H9 (cell line): ENCODE results near the gene FGF9. TPM values are rescaled to one million over a fixed set of nuclear protein-coding genes. Genes with fewer than 3 reads are reported as not detected.

Source experiments
- DNase-seq: peaks from one replicate; pipeline ENCODE4 v3.0.0-alpha.2; 2017
- H2AFZ ChIP-seq: one replicate; pipeline ENCODE4 v1.6.1; 2013; ENCODE audit warnings: mild to moderate bottlenecking, low read length, control low read depth, moderate library complexity
- H2AK5ac ChIP-seq: 2 replicates; pipeline ENCODE4 v1.6.1; 2013; ENCODE audit warnings: low read length, control low read depth, mixed read lengths; ENCODE audit not compliant: insufficient read length
- H2BK120ac ChIP-seq: one replicate; pipeline ENCODE4 v1.6.1; 2013; ENCODE audit warnings: low read depth, mild to moderate bottlenecking, low read length, control low read depth, inconsistent platforms; ENCODE audit not compliant: poor library complexity, severe bottlenecking
- H2BK12ac ChIP-seq: 2 replicates; pipeline ENCODE4 v1.6.1; 2013; ENCODE audit warnings: low read length, control low read depth, mixed read lengths, low read depth; ENCODE audit not compliant: insufficient read length
- H2BK15ac ChIP-seq: 2 replicates; pipeline ENCODE4 v1.6.1; 2013; ENCODE audit warnings: low read depth, low read length, control low read depth
- H2BK20ac ChIP-seq: one replicate; pipeline ENCODE4 v1.6.1; 2013; ENCODE audit warnings: low read depth, mild to moderate bottlenecking, low read length, control low read depth, inconsistent platforms; ENCODE audit not compliant: poor library complexity, severe bottlenecking
- H2BK5ac ChIP-seq: 2 replicates; pipeline ENCODE4 v1.6.1; 2013; ENCODE audit warnings: low read length, control low read depth, mixed read lengths; ENCODE audit not compliant: insufficient read length
- H3K14ac ChIP-seq: 2 replicates; pipeline ENCODE4 v1.6.1; 2013; ENCODE audit warnings: low read length, control low read depth; ENCODE audit not compliant: insufficient read depth
- H3K18ac ChIP-seq: 2 replicates; pipeline ENCODE4 v1.6.1; 2013; ENCODE audit warnings: low read depth, mild to moderate bottlenecking, mixed read lengths, low read length, control low read depth; ENCODE audit not compliant: insufficient read length
- H3K23ac ChIP-seq: 2 replicates; pipeline ENCODE4 v1.6.1; 2013; ENCODE audit warnings: low read length, control low read depth, mixed read lengths, low read depth; ENCODE audit not compliant: insufficient read length
- H3K23me2 ChIP-seq: 2 replicates; pipeline ENCODE4 v1.6.1; 2013; ENCODE audit warnings: low read depth, mild to moderate bottlenecking, mixed read lengths, low read length, control low read depth; ENCODE audit not compliant: insufficient read length, poor library complexity, severe bottlenecking
- H3K27ac ChIP-seq: 2 replicates; pipeline ENCODE4 v1.5.1; 2013; ENCODE audit warnings: low read length, control low read depth, mixed read lengths, low read depth; ENCODE audit not compliant: insufficient read length
- H3K27me3 ChIP-seq: 2 replicates; pipeline ENCODE4 v1.6.1; 2013; ENCODE audit warnings: low read length, control low read depth, inconsistent platforms; ENCODE audit not compliant: insufficient read depth
- H3K4ac ChIP-seq: 2 replicates; pipeline ENCODE4 v1.6.1; 2013; ENCODE audit warnings: low read depth, mild to moderate bottlenecking, control low read depth, inconsistent platforms, low read length, moderate library complexity
- H3K4me1 ChIP-seq: 2 replicates; pipeline ENCODE4 v1.6.1; 2013; ENCODE audit warnings: low read length, control low read depth, inconsistent platforms; ENCODE audit not compliant: insufficient read depth
- H3K4me2 ChIP-seq: 2 replicates; pipeline ENCODE4 v1.6.1; 2013; ENCODE audit warnings: low read length, control low read depth, mixed read lengths; ENCODE audit not compliant: insufficient read length, insufficient read depth
- H3K56ac ChIP-seq: 2 replicates; pipeline ENCODE4 v1.6.1; 2013; ENCODE audit warnings: low read depth, mild to moderate bottlenecking, mixed read lengths, low read length, control low read depth; ENCODE audit not compliant: insufficient read length
- H3K79me1 ChIP-seq: 2 replicates; pipeline ENCODE4 v1.6.1; 2013; ENCODE audit warnings: low read depth, mild to moderate bottlenecking, moderate library complexity, low read length, control low read depth, inconsistent platforms; ENCODE audit not compliant: insufficient read depth, poor library complexity, severe bottlenecking
- H3K79me2 ChIP-seq: 2 replicates; pipeline ENCODE4 v1.6.1; 2013; ENCODE audit warnings: low read length, control low read depth, inconsistent platforms; ENCODE audit not compliant: insufficient read depth
- H3K9ac ChIP-seq: 2 replicates; pipeline ENCODE4 v1.6.1; 2013; ENCODE audit warnings: low read length, control low read depth, mixed read lengths; ENCODE audit not compliant: insufficient read length; ENCODE audit errors: extremely low read depth
- H3K9me3 ChIP-seq: one replicate; pipeline ENCODE4 v1.6.1; 2013; ENCODE audit warnings: low read depth, low read length, inconsistent platforms; ENCODE audit not compliant: control insufficient read depth
- H3T11ph ChIP-seq: one replicate; pipeline ENCODE4 v1.6.1; 2013; ENCODE audit warnings: mild to moderate bottlenecking, low read length, control low read depth, inconsistent platforms
- H4K20me1 ChIP-seq: one replicate; pipeline ENCODE4 v1.6.1; 2013; ENCODE audit not compliant: control insufficient read depth, insufficient read length, insufficient read depth
- H4K5ac ChIP-seq: 2 replicates; pipeline ENCODE4 v1.6.1; 2013; ENCODE audit warnings: low read depth, mild to moderate bottlenecking, mixed read lengths, low read length, control low read depth; ENCODE audit not compliant: insufficient read length
- H4K8ac ChIP-seq: replicated peaks from 2 replicates; pipeline ENCODE4 v1.6.1; 2013; ENCODE audit warnings: low read length, control low read depth, mixed read lengths, low read depth; ENCODE audit not compliant: insufficient read length
- H4K91ac ChIP-seq: 2 replicates; pipeline ENCODE4 v1.6.1; 2013; ENCODE audit warnings: low read depth, mild to moderate bottlenecking, moderate library complexity, mixed read lengths, low read length, control low read depth; ENCODE audit not compliant: insufficient read length
- H3K27ac Mint-ChIP-seq, 3 experiments: 2 replicates in 2 of 3; 3 replicates in 1 of 3; pipeline ENCODE4 v1.8.0; 2020 to 2021; ENCODE audit warnings: mixed read lengths in 3 of 3, mild to moderate bottlenecking in 1 of 3, moderate library complexity in 1 of 3
- H3K27me3 Mint-ChIP-seq: 2 replicates; pipeline ENCODE4 v1.8.0; 2021; ENCODE audit warnings: low read depth, mild to moderate bottlenecking, moderate library complexity, mixed read lengths
- H3K36me3 Mint-ChIP-seq, 3 experiments: 2 replicates in 2 of 3; 3 replicates in 1 of 3; pipeline ENCODE4 v1.8.0; 2020 to 2021; ENCODE audit warnings: low read depth in 3 of 3, mixed read lengths in 3 of 3; ENCODE audit not compliant: insufficient read depth in 1 of 3
- H3K4me1 Mint-ChIP-seq, 2 experiments: 2 replicates each; pipeline ENCODE4 v1.8.0; 2020; ENCODE audit warnings: mixed read lengths in 2 of 2
- H3K4me3 Mint-ChIP-seq, 2 experiments: 2 replicates in 1 of 2; 3 replicates in 1 of 2; pipeline ENCODE4 v1.8.0; 2020 to 2021; ENCODE audit warnings: mild to moderate bottlenecking in 2 of 2, mixed read lengths in 2 of 2, moderate library complexity in 1 of 2
- H3K9me3 Mint-ChIP-seq, 2 experiments: 2 replicates in 1 of 2; 3 replicates in 1 of 2; pipeline ENCODE4 v1.8.0; 2020; ENCODE audit warnings: mild to moderate bottlenecking in 2 of 2, mixed read lengths in 2 of 2, moderate library complexity in 1 of 2
- CTCF ChIP-seq: fragments of 200-600 bp; sonication (generic); conservative IDR thresholded peaks from 3 replicates; pipeline ENCODE4 v1.8.0; 2021; ENCODE audit warnings: antibody characterized with exemption, mild to moderate bottlenecking
- WGBS: extraction: QIAGEN DNeasy Blood & Tissue Kit; methylation state at CpG from one replicate; pipeline ENCODE4 v1.1.7; 2013; ENCODE audit warnings: missing lambda C conversion rate, low lambda C conversion rate, mixed read lengths; ENCODE audit not compliant: insufficient read length; ENCODE audit errors: extremely low coverage; 5-methylcytosine and 5-hydroxymethylcytosine counted together
- total RNA-seq: library from RNA; stranded (reverse); gene quantifications from 2 replicates; pipeline ENCODE4 v1.2.1, GENCODE V29; 2021

The FGF9 gene
- total RNA-seq, 1 experiment from 2014 or later: 0.22 TPM

GRCh38 chr13:21636656-21637055 is 34.2 kb upstream of the FGF9 start:
- H3K23ac ChIP-seq: no peak overlapping the region
- no peak overlapping the region for H2BK20ac ChIP-seq
- H3K27me3 Mint-ChIP-seq: no peaks in the 10 kb centered on the region; the same call in none of the 2 replicates
- H3K9ac ChIP-seq: no peak overlapping the region
- no peak overlapping the region for H2BK12ac ChIP-seq
- no peak overlapping the region for H4K8ac ChIP-seq
- no peak for TF ChIP-seq CTCF
- H3K14ac ChIP-seq: no peak overlapping the region
- WGBS: no CpG with 5 or more reads among the region's 3 CpGs
- no peak overlapping the region for H2AK5ac ChIP-seq
- no peak for DNase-seq
- H3K27ac ChIP-seq: no peak overlapping the region
- no peak overlapping the region for H3K4me2 ChIP-seq
- no peak overlapping the region for H3K4ac ChIP-seq
- no peaks in the 10 kb centered on the region for H4K20me1 ChIP-seq
- peaks cover 0 to 7% (median 2%) of the 10 kb centered on the region in 3 experiments; a peak in 3 of 7 replicates for H3K36me3 Mint-ChIP-seq
- no peaks in the 10 kb centered on the region for H3K23me2 ChIP-seq
- H3K27ac Mint-ChIP-seq: no peak overlapping the region
- H4K5ac ChIP-seq: no peak overlapping the region
- no peak overlapping the region for H2BK15ac ChIP-seq
- H4K91ac ChIP-seq: no peak overlapping the region
- H3K4me1 Mint-ChIP-seq: no peaks in the 10 kb centered on the region; a peak in 1 of 4 replicates
- H3K27me3 ChIP-seq: no peaks in the 10 kb centered on the region
- peaks cover 7 to 8% of the 10 kb centered on the region in 2 experiments for H3K9me3 Mint-ChIP-seq
- no peak overlapping the region for H3T11ph ChIP-seq
- H3K18ac ChIP-seq: no peak overlapping the region
- H3K56ac ChIP-seq: no peak overlapping the region
- H3K79me1 ChIP-seq: no peaks in the 10 kb centered on the region
- peaks cover 5% of the 10 kb centered on the region for H3K9me3 ChIP-seq
- H2BK120ac ChIP-seq: no peak overlapping the region
- H3K79me2 ChIP-seq: no peaks in the 10 kb centered on the region; the same call in 1 of the 2 replicates
- no peak overlapping the region for H2BK5ac ChIP-seq
- H3K4me1 ChIP-seq: no peaks in the 10 kb centered on the region; the same call in 1 of the 2 replicates
- no peak overlapping the region for H2AFZ ChIP-seq
- H3K4me3 Mint-ChIP-seq: no peak overlapping the region
